K562 (cell line): ENCODE data around the gene ST6GAL1.

Experiments
- CTCF ChIP-seq, 3 experiments: IDR thresholded peaks in 2 of 3; conservative IDR thresholded peaks in 1 of 3; 2 replicates each; pipeline ENCODE4 v1.5.1; 2011 to 2012; ENCODE audit warnings: low read length in 3 of 3, mild to moderate bottlenecking in 3 of 3, control low read depth in 2 of 3, improper control_type of control experiment in 1 of 3, inconsistent platforms in 1 of 3, low read depth in 1 of 3, mixed read lengths in 1 of 3, moderate library complexity in 1 of 3; ENCODE audit not compliant: insufficient read depth in 2 of 3
- FOXM1 ChIP-seq, 2 experiments: fragments of 450-650 bp in 1 of 2; sonication (generic) in 1 of 2; formaldehyde crosslinking in 1 of 2; IDR thresholded peaks; 2 replicates each; pipeline versions ENCODE4 v1.6.1 to v1.9.0; 2017 to 2022; ENCODE audit warnings: low read depth in 2 of 2, mild to moderate bottlenecking in 2 of 2, missing genetic modification reagents in 1 of 2, moderate library complexity in 1 of 2
- HNRNPL ChIP-seq: fragments of 200-400 bp; formaldehyde crosslinking; IDR thresholded peaks from 2 replicates; pipeline ENCODE4 v1.6.1; 2017; ENCODE audit warnings: low read depth, mild to moderate bottlenecking, low read length
- POLR2A ChIP-seq: fragments of 450-650 bp; conservative IDR thresholded peaks from 2 replicates; pipeline ENCODE4 v1.6.1; 2016
- SMARCC2 ChIP-seq: fragments of 450-650 bp; IDR thresholded peaks from 2 replicates; pipeline ENCODE4 v1.6.1; 2017; ENCODE audit warnings: antibody characterized with exemption, moderate library complexity, mild to moderate bottlenecking, low read depth
- SUPT5H ChIP-seq: fragments of 450-650 bp; IDR thresholded peaks from 2 replicates; pipeline ENCODE4 v1.6.1; 2016
- TCF7L2 ChIP-seq: fragments of 150-350 bp; IDR thresholded peaks from 2 replicates; pipeline ENCODE4 v1.6.1; 2016; ENCODE audit warnings: low read depth, mild to moderate bottlenecking, low read length, moderate library complexity
- ZNF384 ChIP-seq: IDR thresholded peaks from 2 replicates; pipeline ENCODE4 v1.6.1; 2012; ENCODE audit warnings: low read depth, low read length, improper control_type of control experiment

- TF ChIP-seq ZNF384 (no peak), FOXM1 (IDR thresholded peaks at IDR 0.05; ENCODE audit: low read depth) (no peak), FOXM1 (CRISPR knock-in tag; IDR thresholded peaks at IDR 0.05; ENCODE audit: low read depth) (no peak), TCF7L2 (no peak), CTCF (IDR thresholded peaks at IDR 0.05 in 2 of 3, conservative IDR thresholded peaks at IDR 0.05 in 1 of 3; ENCODE audit: insufficient read depth in 2 of 3, low read depth in 1 of 3, low read length in 3 of 3) (no peak), SMARCC2 (no peak), POLR2A (no peak), SUPT5H (no peak), HNRNPL (no peak)
These were observed 139.7 kb downstream of the ST6GAL1 start for GRCh38 chr3:187069857-187070516.
